ENCODE data around the gene CAMK2D. TPM values are rescaled to one million over a fixed set of nuclear protein-coding genes. Genes with fewer than 3 reads are reported as not detected.
A peak's percentile ranks its signal among the peaks of the same experiment; 100 is the strongest.

Gene CAMK2D
- total RNA-seq, 1 experiment from 2014 or later, result 35.8 TPM

- CTCF ChIA-PET, result no interaction called here
- no TSS peak for BruUV-seq (replicated peaks)
- Histone ChIP-seq H3K9me3 (ENCODE audit: low read depth, low read length, poor library complexity, severe bottlenecking) (no peaks in the 10 kb centered on the region), H3K27me3 (replicated peaks; ENCODE audit: insufficient read depth, low read depth, low read length, poor library complexity) (no peaks in the 10 kb centered on the region), H3K36me3 (ENCODE audit: insufficient read depth, low read length, poor library complexity, severe bottlenecking) (no peaks in the 10 kb centered on the region), H3K4me1 (ENCODE audit: insufficient read depth, low read length, poor library complexity, severe bottlenecking) (peaks cover 7% of the 10 kb centered on the region), H3K27ac (ENCODE audit: low read depth, low read length, poor library complexity, severe bottlenecking) (no peak overlapping the region), H3K4me3 (ENCODE audit: low read depth, low read length, poor library complexity, severe bottlenecking) (no peak overlapping the region)
- no peak for DNase-seq (ENCODE audit: low spot score)
- TF ChIP-seq CTCF (conservative IDR thresholded peaks at IDR 0.05; ENCODE audit: low read depth, low read length) (no peak), EZH2 (IDR thresholded peaks at IDR 0.05; ENCODE audit: borderline replicate concordance, low read depth, low read length, poor library complexity, severe bottlenecking) (no peak)
- POLR2A ChIA-PET (ENCODE audit: low non-redundant PET), result no interaction called here
- intact Hi-C loops (cut with micrococcal nuclease; ENCODE audit: unreplicated experiment), result no loop called here
Observed at GRCh38 chr4:113701169-113701568, 60.4 kb downstream of the CAMK2D start.

GRCh38 chr4:113700602-113701150 is 60.9 kb downstream of the CAMK2D start:
- intact Hi-C loops (cut with micrococcal nuclease; ENCODE audit: unreplicated experiment), result no loop called here
- H3K36me3 ChIP-seq (ENCODE audit: insufficient read depth, low read length, poor library complexity, severe bottlenecking), result no peaks in the 10 kb centered on the region
- no peak for TF ChIP-seq EZH2 (IDR thresholded peaks at IDR 0.05; ENCODE audit: borderline replicate concordance, low read depth, low read length, poor library complexity, severe bottlenecking)
- no peak for TF ChIP-seq CTCF (conservative IDR thresholded peaks at IDR 0.05; ENCODE audit: low read depth, low read length)
- DNase-seq (ENCODE audit: low spot score), result peak; percentile 39
- peaks cover 7% of the 10 kb centered on the region for H3K4me1 ChIP-seq (ENCODE audit: insufficient read depth, low read length, poor library complexity, severe bottlenecking)
- ChIA-PET POLR2A (ENCODE audit: low non-redundant PET) (no interaction called here), CTCF (no interaction called here)
- H3K27ac ChIP-seq (ENCODE audit: low read depth, low read length, poor library complexity, severe bottlenecking), result no peak overlapping the region
- no TSS peak for BruUV-seq (replicated peaks)
- no peaks in the 10 kb centered on the region for H3K27me3 ChIP-seq (replicated peaks; ENCODE audit: insufficient read depth, low read depth, low read length, poor library complexity)
- H3K9me3 ChIP-seq (ENCODE audit: low read depth, low read length, poor library complexity, severe bottlenecking), result no peaks in the 10 kb centered on the region
- no peak overlapping the region for H3K4me3 ChIP-seq (ENCODE audit: low read depth, low read length, poor library complexity, severe bottlenecking)

- Histone ChIP-seq H3K36me3 (ENCODE audit: insufficient read depth, low read length, poor library complexity, severe bottlenecking) (no peaks in the 10 kb centered on the region), H3K27ac (ENCODE audit: low read depth, low read length, poor library complexity, severe bottlenecking) (no peak overlapping the region), H3K27me3 (replicated peaks; ENCODE audit: insufficient read depth, low read depth, low read length, poor library complexity) (no peaks in the 10 kb centered on the region), H3K4me1 (ENCODE audit: insufficient read depth, low read length, poor library complexity, severe bottlenecking) (peaks cover 8% of the 10 kb centered on the region), H3K4me3 (ENCODE audit: low read depth, low read length, poor library complexity, severe bottlenecking) (no peak overlapping the region), H3K9me3 (ENCODE audit: low read depth, low read length, poor library complexity, severe bottlenecking) (no peaks in the 10 kb centered on the region)
- intact Hi-C loops (cut with micrococcal nuclease; ENCODE audit: unreplicated experiment), result no loop called here
- ChIA-PET CTCF (no interaction called here), POLR2A (ENCODE audit: low non-redundant PET) (no interaction called here)
- BruUV-seq (replicated peaks), result no TSS peak
- TF ChIP-seq EZH2 (IDR thresholded peaks at IDR 0.05; ENCODE audit: borderline replicate concordance, low read depth, low read length, poor library complexity, severe bottlenecking), result no peak
- no peak for TF ChIP-seq CTCF (conservative IDR thresholded peaks at IDR 0.05; ENCODE audit: low read depth, low read length)
- DNase-seq (ENCODE audit: low spot score), result no peak
Observed at GRCh38 chr4:113699772-113700171, 61.8 kb downstream of the CAMK2D start.
